PFSK-1 (cell line): ENCODE results near the gene ADGRG2.

ENCODE experiments used
- FOXP2 ChIP-seq: optimal IDR thresholded peaks from 2 replicates; pipeline ENCODE3; 2011; ENCODE audit warnings: borderline replicate concordance, control low read depth, inconsistent platforms; ENCODE audit not compliant: insufficient read depth; ENCODE audit errors: extremely low read length, extremely low read depth
- POLR2AphosphoS5 ChIP-seq: IDR thresholded peaks from 2 replicates; pipeline ENCODE4 v1.6.1; 2012; ENCODE audit warnings: low read depth, mild to moderate bottlenecking, control low read depth, low read length, moderate library complexity
- REST ChIP-seq, 2 experiments: IDR thresholded peaks; 2 replicates each; pipeline versions ENCODE4 v1.6.1 to v1.8.0; 2011 to 2012; ENCODE audit warnings: low read depth in 2 of 2, low read length in 2 of 2, control low read depth in 1 of 2, inconsistent platforms in 1 of 2, mild to moderate bottlenecking in 1 of 2, moderate library complexity in 1 of 2; ENCODE audit not compliant: insufficient read depth in 1 of 2
- SIN3A ChIP-seq: IDR thresholded peaks from 2 replicates; pipeline ENCODE4 v1.6.1; 2012; ENCODE audit warnings: mild to moderate bottlenecking, low read length, moderate library complexity, borderline replicate concordance; ENCODE audit not compliant: insufficient read depth
- TAF1 ChIP-seq: IDR thresholded peaks from 2 replicates; pipeline ENCODE4 v1.6.1; 2012; ENCODE audit warnings: low read length, control low read depth, borderline replicate concordance; ENCODE audit not compliant: insufficient read depth

ADGRG2 gene

GRCh38 chrX:19024366-19024765 is 97.9 kb downstream of the ADGRG2 start:
- no peak for TF ChIP-seq SIN3A

GRCh38 chrX:19019996-19020395 is 102.3 kb downstream of the ADGRG2 start:
- TF ChIP-seq TAF1, result no peak
- no peak for TF ChIP-seq SIN3A
- TF ChIP-seq REST (IDR thresholded peaks at IDR 0.05; ENCODE audit: insufficient read depth in 1 of 2, low read depth in 2 of 2, low read length in 2 of 2), result no peak
- TF ChIP-seq POLR2AphosphoS5, result no peak
- no peak for TF ChIP-seq FOXP2

- TF ChIP-seq TAF1 (no peak), FOXP2 (no peak), REST (IDR thresholded peaks at IDR 0.05; ENCODE audit: insufficient read depth in 1 of 2, low read depth in 2 of 2, low read length in 2 of 2) (no peak), POLR2AphosphoS5 (no peak), SIN3A (no peak)
Observed at GRCh38 chrX:19017271-19017670, 105.0 kb downstream of the ADGRG2 start.

- TF ChIP-seq SIN3A (no peak), TAF1 (no peak), REST (IDR thresholded peaks at IDR 0.05; ENCODE audit: insufficient read depth in 1 of 2, low read depth in 2 of 2, low read length in 2 of 2) (no peak), POLR2AphosphoS5 (no peak), FOXP2 (no peak)
Observed at GRCh38 chrX:19007868-19008267, 114.4 kb downstream of the ADGRG2 start.

GRCh38 chrX:19007011-19007410 is 115.3 kb downstream of the ADGRG2 start:
- TF ChIP-seq FOXP2, result no peak
- TF ChIP-seq SIN3A, result no peak

- TF ChIP-seq FOXP2 (no peak), REST (IDR thresholded peaks at IDR 0.05; ENCODE audit: insufficient read depth in 1 of 2, low read depth in 2 of 2, low read length in 2 of 2) (no peak), TAF1 (no peak), POLR2AphosphoS5 (no peak), SIN3A (no peak)
Observed at GRCh38 chrX:19005909-19006308, 116.4 kb downstream of the ADGRG2 start.
